Measurements from ENCODE around the gene WNT8A.
"Not testable (repeated sequence)": the region's sequence is repeated elsewhere in the genome, so short reads cannot be mapped to it uniquely, and the experiment has no call there.

Gene WNT8A, protein sequence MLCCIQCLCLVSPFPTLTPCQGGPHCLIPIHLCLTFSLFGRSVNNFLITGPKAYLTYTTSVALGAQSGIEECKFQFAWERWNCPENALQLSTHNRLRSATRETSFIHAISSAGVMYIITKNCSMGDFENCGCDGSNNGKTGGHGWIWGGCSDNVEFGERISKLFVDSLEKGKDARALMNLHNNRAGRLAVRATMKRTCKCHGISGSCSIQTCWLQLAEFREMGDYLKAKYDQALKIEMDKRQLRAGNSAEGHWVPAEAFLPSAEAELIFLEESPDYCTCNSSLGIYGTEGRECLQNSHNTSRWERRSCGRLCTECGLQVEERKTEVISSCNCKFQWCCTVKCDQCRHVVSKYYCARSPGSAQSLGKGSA

DNA sequence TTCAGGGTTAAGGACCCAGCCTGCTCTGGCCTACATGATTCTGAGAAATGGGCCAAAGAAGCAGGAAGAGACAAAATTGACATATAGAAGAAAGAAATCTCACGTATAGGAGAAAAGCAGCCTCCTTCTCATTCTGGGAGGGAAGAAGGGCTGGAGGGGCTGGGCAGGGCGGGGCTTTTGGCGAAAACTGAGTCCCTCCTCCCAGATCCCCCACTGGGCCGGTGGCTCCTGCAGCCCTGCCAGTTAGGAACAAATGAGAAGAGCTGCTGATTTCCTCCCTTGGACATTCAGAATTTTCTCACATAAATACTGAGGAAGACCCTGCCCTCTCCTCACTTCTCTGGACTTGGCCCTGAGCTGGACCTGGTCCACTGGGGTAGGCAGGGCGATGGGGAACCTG is at the start of gene WNT8A:
TSS of gene WNT8A (plus strand) at position 332 of the 400 bp plus-strand sequence. CDS start 95 bp downstream, outside the sequence.
- no peak for DNase-seq

DNA sequence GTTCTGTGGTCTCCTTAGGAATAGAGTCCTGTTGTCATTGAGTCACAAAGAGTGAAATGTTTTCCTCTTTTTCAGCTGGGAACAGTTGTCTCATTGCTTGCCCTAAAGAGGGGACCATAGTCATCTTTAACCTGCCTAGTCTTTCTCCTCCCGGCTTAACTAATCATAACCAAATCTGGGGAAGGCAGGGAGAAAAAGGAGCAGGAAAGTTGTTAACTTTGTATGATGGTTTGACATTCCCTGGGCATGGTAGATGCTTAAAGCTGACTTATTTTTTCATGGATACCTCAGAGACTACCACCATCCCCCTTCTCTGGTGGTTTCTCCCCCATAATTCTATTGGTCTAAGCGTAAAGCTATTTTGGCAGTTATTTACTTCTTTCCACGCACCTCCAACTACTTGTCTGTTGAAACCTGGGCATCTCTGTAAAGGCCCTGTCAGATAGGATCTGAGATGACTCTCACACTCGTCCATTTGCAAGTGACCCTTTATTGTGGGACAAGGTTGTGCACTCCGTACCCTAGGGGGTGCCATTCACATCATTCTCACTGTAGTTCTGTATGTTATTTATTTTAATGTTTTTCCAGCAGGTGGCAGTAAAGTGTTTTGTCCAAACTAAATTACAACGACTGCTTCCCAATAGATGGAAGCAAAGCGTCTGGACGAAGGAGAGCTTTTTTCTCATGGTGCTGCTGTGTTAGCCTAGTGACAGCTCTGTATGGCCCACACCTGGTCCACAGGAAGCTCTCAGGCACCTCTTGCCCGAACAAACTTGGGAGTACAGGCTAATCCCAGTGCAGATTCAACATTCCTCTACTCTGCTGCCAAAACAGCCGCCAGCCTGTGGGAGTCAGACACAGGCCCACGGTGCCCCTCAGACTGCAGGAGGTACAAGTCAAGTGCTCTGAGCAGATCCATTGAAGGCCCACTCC is 48.0 kb upstream of the WNT8A start:
- peak; percentile 25 for DNase-seq

DNA sequence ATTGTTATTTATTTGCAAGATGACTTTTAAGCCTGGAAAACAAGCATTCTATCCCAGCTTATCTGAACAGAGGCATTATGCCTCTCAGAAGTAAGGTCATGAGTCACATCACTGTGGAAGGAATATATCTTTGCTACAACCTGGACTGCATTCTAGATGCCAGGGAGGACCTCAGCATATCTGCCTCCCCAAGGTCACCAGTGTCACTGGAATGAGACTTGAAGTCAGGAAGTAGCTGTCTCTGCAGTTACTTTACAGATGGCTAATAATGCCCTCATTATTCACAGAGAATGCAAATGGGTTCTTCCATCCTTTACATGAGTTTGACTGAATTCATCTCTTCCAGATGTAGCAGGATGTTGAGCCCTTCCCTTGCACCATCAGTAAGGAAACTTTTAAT is 46.6 kb upstream of the WNT8A start:
- DNase-seq = no peak

DNA sequence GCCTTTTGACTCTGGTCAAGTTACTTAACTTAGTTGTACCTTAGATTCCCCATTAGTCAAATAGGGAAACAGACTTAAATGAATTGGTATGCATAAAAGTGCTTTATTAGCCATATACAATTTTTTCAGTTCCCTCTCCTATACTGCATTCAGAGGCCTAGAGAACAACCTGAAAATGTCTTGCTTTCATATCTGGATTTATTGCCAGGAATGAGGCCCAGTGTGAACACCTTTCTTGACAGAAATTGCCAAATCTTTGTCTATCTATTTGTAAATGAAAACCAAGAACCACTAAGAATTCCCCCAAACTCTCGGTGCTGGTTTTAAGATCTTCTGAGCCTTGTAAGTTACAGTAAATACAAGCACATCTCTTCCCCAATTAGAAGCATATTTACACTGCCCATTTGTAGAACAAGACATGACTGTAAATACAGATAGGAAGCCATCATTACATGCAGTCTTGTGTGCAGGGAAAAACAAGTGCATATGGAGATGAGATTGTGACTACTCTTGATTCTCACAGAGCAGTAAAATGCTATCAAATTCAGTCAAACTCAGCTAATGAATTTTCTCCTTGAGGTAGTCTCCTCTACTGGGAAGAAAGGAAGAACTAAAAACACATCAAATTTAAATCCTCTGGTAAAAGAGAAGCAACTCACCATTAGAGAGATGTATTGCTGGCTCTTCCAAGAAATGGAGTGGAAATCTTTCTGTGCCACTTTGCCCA is 45.8 kb upstream of the WNT8A start:
- DNase-seq = no peak

DNA sequence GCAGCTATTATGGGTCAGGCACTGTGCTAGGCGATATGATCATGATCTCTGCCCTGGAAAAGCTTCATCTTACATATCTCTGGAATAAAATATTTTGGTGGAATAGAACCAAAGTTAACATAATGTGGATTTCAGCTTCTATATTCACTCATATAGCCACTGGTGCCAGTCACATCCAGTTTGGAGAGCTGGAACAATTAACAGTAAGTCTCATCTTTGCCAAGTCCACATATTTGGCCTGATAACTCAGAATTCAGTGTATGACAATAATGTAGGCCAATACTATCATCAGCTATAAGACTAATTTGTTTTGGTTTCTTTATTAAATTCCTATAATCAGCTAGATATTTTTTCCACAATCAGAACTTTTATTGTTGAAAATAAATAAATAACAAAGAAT is 45.0 kb upstream of the WNT8A start:
- no peak for DNase-seq

DNA sequence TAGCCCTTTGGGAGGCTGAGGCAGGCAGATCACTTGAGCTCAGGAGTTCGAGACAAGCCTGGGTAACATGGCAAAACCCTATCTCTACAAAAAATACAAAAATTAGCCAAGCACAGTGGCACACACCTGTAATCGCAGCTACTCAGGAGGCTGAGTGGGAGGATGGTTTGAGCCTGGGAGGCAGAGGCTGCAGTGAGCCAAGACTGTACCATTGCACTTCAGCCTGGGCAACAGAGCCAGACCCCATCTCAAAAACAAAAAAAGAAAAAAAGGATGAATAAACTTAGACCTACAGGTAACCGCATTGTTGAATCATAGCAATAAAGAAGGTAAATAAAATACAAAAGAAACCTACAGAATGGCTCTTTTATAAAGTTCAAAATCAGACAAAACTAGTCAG is 38.5 kb upstream of the WNT8A start:
- DNase-seq = not testable (repeated sequence)

DNA sequence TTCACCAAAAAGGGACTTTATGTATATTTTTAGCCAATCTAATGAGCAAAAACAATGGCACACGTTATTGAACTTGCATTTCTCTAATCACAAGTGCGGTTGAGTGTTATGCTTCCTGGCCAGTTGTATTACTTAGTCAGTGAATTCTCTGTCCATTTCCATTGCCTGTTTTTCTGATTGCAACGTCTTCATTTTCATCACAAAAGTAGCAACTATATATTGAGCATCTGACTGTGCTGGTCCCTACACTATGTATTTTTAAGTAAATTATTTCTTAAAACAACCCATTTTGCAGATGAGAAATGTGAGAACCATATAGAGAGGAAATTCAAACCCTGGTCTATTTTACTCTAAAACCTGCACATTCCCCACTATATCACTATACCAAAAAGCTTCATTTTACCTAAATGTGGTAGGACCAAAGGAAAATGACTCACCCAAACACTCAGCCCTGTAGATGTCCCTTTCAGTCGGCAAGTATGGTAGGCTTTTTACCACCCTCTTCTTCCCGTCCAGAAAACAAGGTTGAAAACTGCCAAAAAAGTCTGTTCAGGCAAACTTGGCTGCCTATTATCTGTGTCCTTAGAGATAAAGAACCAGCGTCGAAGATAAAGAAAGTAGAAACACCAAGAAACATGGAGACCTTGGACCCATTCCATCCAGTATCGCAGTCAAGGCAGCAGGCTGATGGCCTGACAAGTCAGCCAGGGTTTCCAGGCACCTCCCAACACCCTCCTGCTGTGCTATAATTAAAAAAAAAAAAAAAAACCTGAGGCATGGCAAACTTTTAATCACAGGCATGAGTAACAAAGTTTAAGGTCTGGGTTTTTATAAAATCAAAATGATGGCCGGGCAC is 32.2 kb upstream of the WNT8A start:
- DNase-seq = no peak

DNA sequence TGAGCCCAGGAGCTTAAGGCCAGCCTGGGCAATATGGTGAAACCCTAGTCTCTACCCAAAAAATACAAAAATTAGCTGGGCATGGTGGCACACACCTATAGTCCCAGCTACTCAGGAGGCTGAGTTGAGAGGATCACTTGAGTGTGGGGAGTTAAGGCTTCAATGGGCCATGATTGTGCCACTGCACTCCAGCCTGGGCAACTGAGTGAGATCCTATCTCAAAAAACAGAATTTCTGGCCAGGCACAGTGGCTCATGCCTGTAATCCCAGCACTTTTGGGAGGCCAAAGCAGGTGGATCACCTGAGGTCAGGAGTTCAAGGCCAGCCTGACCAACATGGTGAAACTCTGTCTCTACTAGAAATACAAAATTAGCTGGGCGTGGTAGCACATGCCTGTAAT is 31.1 kb upstream of the WNT8A start:
- DNase-seq = not testable (repeated sequence)

DNA sequence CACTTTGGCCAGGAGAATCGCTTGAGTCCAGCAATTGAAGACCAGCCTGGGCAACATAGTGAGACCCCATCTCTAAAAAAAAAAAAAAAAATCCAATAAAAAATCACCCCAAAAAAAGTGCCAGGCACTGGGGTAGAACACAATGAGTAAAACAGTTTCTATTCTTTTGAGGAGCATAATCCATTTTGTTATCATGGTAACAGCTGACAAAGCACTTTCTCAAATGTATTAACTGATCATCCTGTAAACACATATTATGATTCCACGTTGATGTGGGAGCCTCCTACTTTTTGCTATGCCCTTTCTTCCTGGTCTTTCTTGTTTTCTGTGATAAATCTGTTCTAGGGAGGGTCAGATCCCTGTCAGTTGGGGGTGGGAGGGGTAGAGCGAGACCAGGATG is 30.3 kb upstream of the WNT8A start:
- DNase-seq = no peak

DNA sequence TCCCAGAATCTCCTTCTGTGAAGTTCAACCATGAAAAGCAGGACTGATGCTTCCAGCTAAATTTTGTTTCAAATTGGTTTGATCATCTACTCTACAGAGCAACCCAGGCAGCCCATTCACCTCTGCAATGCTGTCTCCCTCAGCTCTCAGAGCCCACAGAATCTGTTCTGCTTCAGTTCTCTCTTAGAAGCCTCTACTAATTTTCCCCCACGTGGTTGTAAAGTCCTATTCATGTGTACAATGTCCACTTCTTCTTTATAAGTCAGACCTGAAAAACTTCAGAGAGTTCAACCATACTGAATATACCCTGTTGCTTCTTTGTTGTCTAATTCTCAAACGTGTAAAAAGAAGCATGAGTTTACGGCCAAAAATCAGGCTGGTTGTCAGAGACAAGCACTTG is 29.6 kb upstream of the WNT8A start:
- DNase-seq = no peak

DNA sequence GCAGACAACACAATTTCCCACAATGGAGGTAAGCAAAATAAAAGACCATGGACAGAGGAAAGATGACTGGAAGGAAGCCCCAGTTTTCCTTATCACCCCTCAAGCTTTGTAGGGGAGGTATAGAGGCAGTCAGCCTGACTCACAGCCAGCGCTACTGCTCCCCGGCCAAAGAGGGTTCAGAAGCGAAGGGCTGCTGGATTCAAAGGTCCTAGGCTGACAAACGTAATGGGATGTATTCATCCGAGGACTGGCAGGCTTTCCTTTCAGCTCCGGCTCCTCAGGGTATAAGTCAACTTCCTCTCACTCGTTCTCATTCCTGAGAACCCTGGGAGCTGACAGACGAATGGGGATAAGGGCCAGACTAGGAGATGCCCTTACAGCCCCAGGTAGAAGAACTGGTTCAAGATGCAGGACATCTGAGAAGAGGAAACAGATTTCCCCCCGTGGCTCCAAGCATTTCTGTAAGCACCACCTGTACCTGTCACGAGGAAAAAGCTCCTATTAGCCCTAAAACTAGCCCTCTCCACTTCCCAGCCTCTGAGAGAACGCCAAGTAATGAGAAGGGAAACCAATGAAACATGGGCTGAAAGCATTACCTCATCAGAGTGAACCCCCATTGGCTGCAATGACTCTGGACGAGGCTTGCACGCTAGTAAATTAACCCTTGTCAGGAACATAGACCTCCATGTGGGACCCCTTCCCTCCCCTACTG is 28.8 kb upstream of the WNT8A start:
- no peak for DNase-seq

DNA sequence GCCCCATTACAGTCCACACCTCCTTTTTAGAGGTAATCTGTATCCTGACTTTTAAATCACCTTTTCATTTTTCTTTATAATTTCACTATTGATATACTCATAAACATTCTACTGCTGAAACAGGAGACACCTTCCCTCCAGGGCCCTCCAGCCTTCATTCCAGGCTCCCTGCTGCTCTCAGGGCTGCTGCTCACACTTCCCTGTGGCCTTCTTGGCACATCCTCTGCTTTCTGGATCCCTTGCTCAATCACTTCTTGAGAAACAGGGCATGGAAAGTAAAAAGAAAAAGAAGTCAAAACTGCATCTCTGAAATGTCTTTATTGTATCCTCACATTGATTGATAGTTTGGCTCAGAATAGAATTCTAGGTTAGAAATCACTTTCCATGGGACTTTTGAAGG is 19.3 kb upstream of the WNT8A start:
- no peak for DNase-seq

DNA sequence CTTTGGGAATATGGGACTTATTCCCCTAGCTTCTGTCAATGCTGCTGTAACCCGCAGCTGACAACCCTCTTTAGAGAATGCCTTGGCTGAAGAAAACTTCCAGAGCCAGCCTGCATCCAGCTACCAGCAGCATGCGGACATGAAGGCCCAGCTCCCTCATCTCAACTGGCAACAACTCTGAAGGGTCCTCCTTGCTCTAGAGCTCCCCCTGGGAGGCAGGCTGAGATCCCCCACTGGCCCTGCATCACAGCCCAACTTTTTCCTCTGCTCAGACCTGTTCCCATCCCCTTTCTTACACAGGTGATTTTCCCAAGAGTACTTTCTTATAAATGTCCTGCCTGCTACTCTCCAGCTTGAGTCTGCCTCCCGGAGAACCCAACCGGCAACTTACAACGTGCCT is 18.7 kb upstream of the WNT8A start:
- DNase-seq = no peak

DNA sequence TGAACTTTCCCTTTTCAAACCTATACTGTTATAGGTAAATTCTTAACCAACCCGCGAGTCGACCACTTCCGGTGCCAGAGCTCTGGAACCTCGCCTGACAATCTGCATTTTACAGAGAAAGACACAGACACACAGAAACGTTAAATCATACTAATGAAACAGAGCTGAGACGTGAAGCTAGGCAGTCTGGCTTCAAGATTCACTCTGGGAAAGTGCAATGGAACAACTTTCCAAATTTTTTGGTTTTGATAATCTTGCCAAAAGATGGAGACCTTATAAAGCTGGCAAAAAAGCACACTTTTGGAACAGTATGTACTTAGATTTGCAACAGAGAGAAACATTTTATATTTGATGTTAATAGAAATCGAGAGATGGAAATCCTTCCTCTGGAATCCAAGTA is 15.9 kb upstream of the WNT8A start:
- DNase-seq = no peak

DNA sequence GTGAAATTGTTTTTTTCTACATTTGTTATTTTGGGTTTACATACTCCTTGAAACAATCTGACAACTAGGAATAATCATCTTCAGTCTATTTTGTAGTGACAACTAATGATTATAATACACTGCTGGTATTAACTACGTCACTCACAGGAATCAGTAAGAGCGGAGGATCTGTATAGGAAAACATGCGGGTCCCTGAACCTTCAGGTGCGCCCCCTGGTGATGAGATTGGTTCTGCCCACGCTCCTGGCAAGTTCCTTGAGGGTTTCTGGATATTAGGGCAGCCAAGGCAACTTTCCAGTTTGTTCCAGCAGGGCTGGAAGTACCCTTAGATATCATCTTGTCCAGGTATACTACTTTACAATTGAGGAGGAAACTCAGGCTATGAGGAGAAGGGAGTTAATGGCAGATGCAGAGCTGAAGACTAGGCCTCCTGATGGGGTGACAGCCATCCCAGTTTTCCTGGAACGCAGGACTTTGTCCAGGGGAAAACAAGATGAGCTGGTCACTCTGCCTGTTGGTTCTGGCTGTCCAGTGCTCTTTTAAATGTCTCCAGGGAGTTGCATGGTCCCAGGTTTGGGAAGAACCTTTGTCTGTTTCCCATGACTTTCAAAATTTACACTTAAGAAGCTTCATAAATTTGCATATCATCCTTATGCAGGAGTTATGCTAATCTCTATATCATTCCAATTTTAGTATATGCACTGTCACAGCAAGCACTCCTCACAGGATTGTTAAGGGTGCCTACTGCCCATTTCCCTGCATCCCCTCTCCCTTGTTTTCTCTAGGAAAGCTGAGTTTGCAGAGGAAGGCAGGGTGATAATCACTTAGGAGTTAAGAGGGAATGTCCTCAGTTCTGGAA is 14.9 kb upstream of the WNT8A start:
- no peak for DNase-seq

DNA sequence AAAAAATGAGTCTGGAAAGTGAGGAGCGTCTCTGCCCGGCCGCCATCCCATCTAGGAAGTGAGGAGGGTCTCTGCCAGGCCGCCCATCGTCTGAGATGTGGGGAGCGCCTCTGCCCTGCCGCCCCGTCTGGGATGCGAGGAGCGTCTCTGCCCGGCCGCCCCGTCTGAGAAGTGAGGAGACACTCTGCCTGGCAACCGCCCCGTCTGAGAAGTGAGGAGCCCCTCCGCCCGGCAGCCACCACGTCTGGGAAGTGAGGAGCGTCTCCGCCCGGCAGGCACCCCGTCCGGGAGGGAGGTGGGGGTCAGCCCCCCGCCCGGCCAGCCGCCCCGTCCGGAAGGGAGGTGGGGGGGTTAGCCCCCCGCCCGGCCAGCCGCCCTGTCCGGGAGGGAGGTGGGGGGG is 13.8 kb upstream of the WNT8A start:
- not testable (repeated sequence) for DNase-seq

DNA sequence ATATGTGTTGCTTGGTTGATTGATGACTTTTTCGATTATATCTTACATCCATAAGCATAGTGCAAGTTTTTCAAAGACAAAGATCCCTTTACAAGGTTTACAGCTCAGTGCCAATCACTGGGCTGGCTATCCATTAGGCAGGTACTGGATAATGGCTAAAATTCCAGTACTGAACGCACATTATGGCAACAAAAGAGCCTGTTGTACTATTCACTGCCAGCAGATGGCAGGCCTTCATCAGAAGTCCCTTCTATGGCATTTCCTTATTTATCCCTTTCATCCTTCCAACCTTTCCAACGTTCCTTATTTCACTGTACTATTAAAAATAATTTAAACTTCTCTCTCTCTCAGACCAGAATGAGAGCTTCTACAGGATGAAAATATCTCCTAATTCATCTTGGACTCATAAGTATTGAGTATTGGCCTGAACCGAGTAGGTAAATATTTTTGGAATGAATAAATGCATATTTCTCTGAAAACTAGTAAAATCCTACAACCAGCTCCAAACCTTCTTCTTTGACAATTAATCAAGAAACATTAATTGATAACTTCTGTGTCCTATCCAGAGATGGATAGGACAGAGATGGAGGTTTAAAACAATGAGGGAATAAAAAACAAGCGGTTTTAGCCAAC is 6.7 kb upstream of the WNT8A start:
- DNase-seq = no peak

DNA sequence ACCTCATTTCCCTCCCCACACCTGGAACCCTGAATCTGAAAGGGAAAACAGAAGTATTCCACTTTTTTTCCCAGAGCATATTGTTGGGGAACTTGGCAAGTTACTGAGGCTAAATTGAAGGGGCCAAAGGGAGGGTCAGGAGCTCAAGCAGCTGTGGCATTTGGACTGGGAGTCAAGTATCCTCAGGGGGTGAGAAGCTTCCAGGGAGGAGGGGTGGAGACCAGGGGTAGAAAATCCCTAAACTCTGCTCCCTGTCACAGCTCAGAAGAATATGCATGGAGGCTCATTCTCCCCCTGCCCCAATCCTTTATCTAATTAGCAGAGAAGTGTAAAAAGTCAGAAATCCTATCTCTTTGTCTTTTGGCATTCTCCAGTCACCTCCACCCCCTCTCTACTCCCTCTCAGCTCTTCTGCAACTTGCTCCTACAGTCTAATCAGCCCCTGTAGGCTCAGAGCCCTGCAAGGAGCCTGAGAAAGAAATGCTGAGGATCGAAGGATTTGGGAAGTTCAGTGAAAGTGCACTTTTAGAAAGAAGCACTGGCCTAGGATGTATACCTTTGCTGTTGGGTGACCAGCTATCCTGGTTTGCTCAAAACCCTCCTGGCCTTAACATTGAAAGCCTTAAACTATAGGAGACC is 5.7 kb upstream of the WNT8A start:
- no peak for DNase-seq

DNA sequence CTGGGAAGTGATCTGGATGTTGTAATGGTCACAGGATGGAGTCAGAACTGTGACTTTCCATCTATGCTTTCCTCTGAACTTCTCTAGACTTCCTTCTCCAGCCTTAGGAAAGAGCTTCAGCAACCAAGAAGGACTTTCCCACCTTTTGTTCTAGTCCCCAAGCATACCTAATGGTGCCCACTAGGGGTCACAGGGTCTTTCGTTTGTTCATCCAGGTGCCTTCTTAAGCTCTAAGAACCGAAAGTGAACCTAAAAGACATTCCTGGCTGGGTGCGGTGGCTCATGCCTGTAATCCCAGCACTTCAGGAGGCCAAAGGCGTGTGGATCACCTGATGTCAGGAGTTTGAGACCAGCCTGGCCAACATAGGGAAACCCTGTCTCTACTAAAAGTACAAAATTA is 1.8 kb upstream of the WNT8A start:
- no peak for DNase-seq

DNA sequence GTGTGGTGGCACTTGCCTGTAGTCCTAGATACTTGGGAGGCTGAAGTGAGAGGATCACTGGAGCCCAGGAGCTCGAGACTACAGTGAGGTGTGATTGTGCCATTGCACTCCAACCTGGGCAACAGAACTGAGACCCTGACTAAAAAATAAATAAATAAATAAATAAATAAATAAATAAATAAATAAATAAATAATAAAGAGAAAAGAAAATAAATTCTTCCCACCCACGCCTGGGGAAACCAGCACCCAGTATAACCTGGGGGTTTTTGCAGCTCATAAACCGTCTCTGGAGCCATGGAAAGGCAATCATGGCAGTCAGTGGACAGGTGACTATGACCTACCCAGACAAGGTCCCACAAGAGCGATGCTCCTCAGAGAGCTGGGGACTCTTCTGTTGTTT is 7.9 kb downstream of the WNT8A start:
- no peak for DNase-seq

Measured in DMS79 (cell line).